ENCODE measurements around the gene GJB6. TPM values are rescaled to one million over a fixed set of nuclear protein-coding genes. Genes with fewer than 3 reads are reported as not detected.

The GJB6 gene
- total and polyA plus RNA-seq, 2 donors (not counting 3 experiments of a cell fraction or from before 2014, with no cell fraction given) = not detected

- BruUV-seq (replicated peaks) = no TSS peak
- no peaks in the 10 kb centered on the region for H3K79me2 ChIP-seq (ENCODE audit: control insufficient read depth, insufficient read depth, low read length)
- CTCF ChIA-PET = no interaction called here
- POLR2A ChIA-PET = no interaction called here
- no peak within 1 kb of the TSS for H3K9ac ChIP-seq (replicated peaks; ENCODE audit: extremely low read depth, insufficient read depth, low read length)
- DNase-seq (ENCODE audit: low read depth, low spot score) (no peak), FAIRE-seq (no peak)
- no peak within 1 kb of the TSS for H3K27ac ChIP-seq (ENCODE audit: insufficient read depth, low read depth, low read length)
- H3K4me3 ChIP-seq (replicated peaks in 1 of 3; ENCODE audit: insufficient read depth in 1 of 3, low read depth in 1 of 3, low read length in 3 of 3) = peak within 1 kb of the TSS in 1 of 3 experiments; percentile 31
- peak within 1 kb of the TSS; percentile 33 for H3K4me2 ChIP-seq (ENCODE audit: insufficient read depth, low read length)
- dilution Hi-C loops (cut with MboI; ENCODE audit: extremely low pct_ligation_motif_present, low sequenced_read_pairs) (no loop called here), intact Hi-C loops (cut with micrococcal nuclease) (no loop called here)
- no peaks in the 10 kb centered on the region for H3K36me3 ChIP-seq (ENCODE audit: control insufficient read depth in 2 of 2, extremely low read depth in 1 of 2, insufficient read depth in 2 of 2, low read length in 2 of 2)
- H2AFZ ChIP-seq (ENCODE audit: low read depth, low read length) = peak within 1 kb of the TSS; percentile 20
- no peaks in the 10 kb centered on the region for H3K9me1 ChIP-seq (replicated peaks; ENCODE audit: control insufficient read depth, extremely low read depth, insufficient read depth, low read length)
- TF ChIP-seq GATA2 (IDR thresholded peaks at IDR 0.05; ENCODE audit: insufficient read depth, insufficient read length, low read depth, low read length) = no peak
- no peaks in the 10 kb centered on the region for H4K20me1 ChIP-seq (replicated peaks; ENCODE audit: control insufficient read depth, extremely low read depth, insufficient read depth, low read length)
- H3K27me3 ChIP-seq (ENCODE audit: control insufficient read depth in 2 of 2, insufficient read depth in 2 of 2, low read length in 2 of 2) = peaks cover 67 to 81% of the 10 kb centered on the region in 2 experiments
- no peaks in the 10 kb centered on the region for H3K4me1 ChIP-seq (ENCODE audit: control insufficient read depth, extremely low read depth, insufficient read depth, low read length)
- H3K9me3 ChIP-seq (replicated peaks; ENCODE audit: control insufficient read depth, insufficient read depth, low read length) = no peaks in the 10 kb centered on the region
These were observed 39.3 kb downstream of the GJB6 start, which contains the start of gene GJB2 for GRCh38 chr13:20192836-20193161. GJB2 (minus strand) TSS chr13:20192938; CDS start chr13:20189581, 3,357 bp downstream.

- intact Hi-C loops (cut with micrococcal nuclease) = no loop called here
- Histone ChIP-seq H3K4me1 (ENCODE audit: control insufficient read depth, extremely low read depth, insufficient read depth, low read length) (no peaks in the 10 kb centered on the region), H3K9me1 (replicated peaks; ENCODE audit: control insufficient read depth, extremely low read depth, insufficient read depth, low read length) (no peaks in the 10 kb centered on the region), H3K4me2 (ENCODE audit: insufficient read depth, low read length) (peak overlapping the region; percentile 33), H3K4me3 (replicated peaks in 1 of 3; ENCODE audit: insufficient read depth in 1 of 3, low read depth in 1 of 3, low read length in 3 of 3) (peak overlapping the region in 1 of 3 experiments; percentile 31), H3K27ac (ENCODE audit: insufficient read depth, low read depth, low read length) (no peak overlapping the region), H3K36me3 (ENCODE audit: control insufficient read depth in 2 of 2, extremely low read depth in 1 of 2, insufficient read depth in 2 of 2, low read length in 2 of 2) (no peaks in the 10 kb centered on the region), H3K79me2 (ENCODE audit: control insufficient read depth, insufficient read depth, low read length) (no peaks in the 10 kb centered on the region), H3K9ac (replicated peaks; ENCODE audit: extremely low read depth, insufficient read depth, low read length) (no peak overlapping the region), H3K9me3 (replicated peaks; ENCODE audit: control insufficient read depth, insufficient read depth, low read length) (no peaks in the 10 kb centered on the region), H2AFZ (ENCODE audit: low read depth, low read length) (peak overlapping the region; percentile 20), H3K27me3 (ENCODE audit: control insufficient read depth in 2 of 2, insufficient read depth in 2 of 2, low read length in 2 of 2) (peaks cover 64 to 78% of the 10 kb centered on the region in 2 experiments), H4K20me1 (replicated peaks; ENCODE audit: control insufficient read depth, extremely low read depth, insufficient read depth, low read length) (no peaks in the 10 kb centered on the region)
- TF ChIP-seq EZH2 (IDR thresholded peaks at IDR 0.05; ENCODE audit: borderline replicate concordance, low read depth, low read length, severe bottlenecking) (peak; percentile 96), JUN (IDR thresholded peaks at IDR 0.05; ENCODE audit: borderline replicate concordance, insufficient read depth, insufficient read length, low read depth) (no peak), FOS (IDR thresholded peaks at IDR 0.05; ENCODE audit: borderline replicate concordance, insufficient read depth, low read length) (no peak), MYC (IDR thresholded peaks at IDR 0.05; ENCODE audit: low read depth, low read length) (no peak), CTCF (IDR thresholded peaks at IDR 0.05; ENCODE audit: extremely low read depth in 1 of 2, insufficient read depth in 1 of 2, low read depth in 1 of 2, low read length in 2 of 2) (no peak), MAX (IDR thresholded peaks at IDR 0.05; ENCODE audit: insufficient read depth, insufficient read length) (no peak), POLR2AphosphoS5 (IDR thresholded peaks at IDR 0.05; ENCODE audit: insufficient read depth, low read depth, low read length) (no peak), POLR2A (IDR thresholded peaks at IDR 0.05; ENCODE audit: low read depth, low read length) (no peak), GATA2 (IDR thresholded peaks at IDR 0.05; ENCODE audit: insufficient read depth, insufficient read length, low read depth, low read length) (no peak)
- POLR2A ChIA-PET = no interaction called here
- CTCF ChIA-PET = no interaction called here
- dilution Hi-C loops (cut with MboI; ENCODE audit: extremely low pct_ligation_motif_present, low sequenced_read_pairs) = no loop called here
- DNase-seq (ENCODE audit: low read depth, low spot score) (no peak), FAIRE-seq (no peak)
- BruUV-seq (replicated peaks) = no TSS peak
These were observed 39.8 kb downstream of the GJB6 start for GRCh38 chr13:20192158-20192835.
